ENCODE measurements around the gene NUDT4.

DNA sequence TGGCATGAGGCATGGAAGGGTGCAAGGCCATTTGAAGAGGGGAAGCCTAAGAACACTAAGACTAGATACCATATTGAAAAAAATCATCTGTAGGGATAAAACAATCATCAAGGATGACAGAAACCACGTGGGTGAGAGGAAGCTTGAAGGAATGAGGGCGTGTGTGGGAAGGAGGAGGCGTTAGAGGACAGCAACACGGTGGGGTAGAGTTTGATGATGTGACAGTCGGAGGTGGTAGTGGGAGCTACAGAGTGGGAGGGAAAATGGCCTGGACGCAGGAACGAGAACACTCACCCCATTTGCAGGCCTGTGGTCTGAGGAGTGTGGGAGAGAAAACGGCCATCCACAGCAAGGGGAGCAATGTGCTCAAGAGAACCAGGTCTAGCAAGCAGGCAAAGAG, 25.4 kb upstream of the NUDT4 start:
- TF ChIP-seq, protein P1, sequence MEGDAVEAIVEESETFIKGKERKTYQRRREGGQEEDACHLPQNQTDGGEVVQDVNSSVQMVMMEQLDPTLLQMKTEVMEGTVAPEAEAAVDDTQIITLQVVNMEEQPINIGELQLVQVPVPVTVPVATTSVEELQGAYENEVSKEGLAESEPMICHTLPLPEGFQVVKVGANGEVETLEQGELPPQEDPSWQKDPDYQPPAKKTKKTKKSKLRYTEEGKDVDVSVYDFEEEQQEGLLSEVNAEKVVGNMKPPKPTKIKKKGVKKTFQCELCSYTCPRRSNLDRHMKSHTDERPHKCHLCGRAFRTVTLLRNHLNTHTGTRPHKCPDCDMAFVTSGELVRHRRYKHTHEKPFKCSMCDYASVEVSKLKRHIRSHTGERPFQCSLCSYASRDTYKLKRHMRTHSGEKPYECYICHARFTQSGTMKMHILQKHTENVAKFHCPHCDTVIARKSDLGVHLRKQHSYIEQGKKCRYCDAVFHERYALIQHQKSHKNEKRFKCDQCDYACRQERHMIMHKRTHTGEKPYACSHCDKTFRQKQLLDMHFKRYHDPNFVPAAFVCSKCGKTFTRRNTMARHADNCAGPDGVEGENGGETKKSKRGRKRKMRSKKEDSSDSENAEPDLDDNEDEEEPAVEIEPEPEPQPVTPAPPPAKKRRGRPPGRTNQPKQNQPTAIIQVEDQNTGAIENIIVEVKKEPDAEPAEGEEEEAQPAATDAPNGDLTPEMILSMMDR (IDR thresholded peaks at IDR 0.05), result no peak
- no peak for TF ChIP-seq POLR2A (IDR thresholded peaks at IDR 0.05)

Data from vagina (tissue), 2 donors.